ENCODE results near the gene CBFA2T3. TPM values are rescaled to one million over a fixed set of nuclear protein-coding genes. Genes with fewer than 3 reads are reported as not detected.
"Not testable (repeated sequence)": the region's sequence is repeated elsewhere in the genome, so short reads cannot be mapped to it uniquely, and the experiment has no call there.

The CBFA2T3 gene
- polyA plus RNA-seq, 3 donors: 5.3 to 32.2 (median 6.2) TPM

- H3K36me3 ChIP-seq (replicated peaks in 1 of 2; ENCODE audit: control insufficient read depth in 1 of 2, insufficient read depth in 2 of 2, low read length in 2 of 2): peaks cover 5 to 14% of the 10 kb centered on the region in 2 donors
- H3K4me3 ChIP-seq (replicated peaks in 1 of 3; ENCODE audit: low read depth in 2 of 3, low read length in 3 of 3): no peak overlapping the region
- Mint-ChIP-seq H3K36me3 (peaks cover 16 to 45% of the 10 kb centered on the region in 2 donors), H3K27ac (peak overlapping the region in 1 of 7 donors; percentile 55), H3K4me1 (peaks cover 33% of the 10 kb centered on the region), H3K4me3 (no peak overlapping the region), H3K27me3 (ENCODE audit: low read depth in 3 of 3) (peaks cover 1 to 10% (median 5%) of the 10 kb centered on the region in 3 donors), H3K9me3 (peaks cover 0 to 3% (median 0%) of the 10 kb centered on the region in 7 donors)
- peaks cover 99% of the 10 kb centered on the region for H4K20me1 ChIP-seq (ENCODE audit: insufficient read depth, low read length)
- TF ChIP-seq, protein P1, sequence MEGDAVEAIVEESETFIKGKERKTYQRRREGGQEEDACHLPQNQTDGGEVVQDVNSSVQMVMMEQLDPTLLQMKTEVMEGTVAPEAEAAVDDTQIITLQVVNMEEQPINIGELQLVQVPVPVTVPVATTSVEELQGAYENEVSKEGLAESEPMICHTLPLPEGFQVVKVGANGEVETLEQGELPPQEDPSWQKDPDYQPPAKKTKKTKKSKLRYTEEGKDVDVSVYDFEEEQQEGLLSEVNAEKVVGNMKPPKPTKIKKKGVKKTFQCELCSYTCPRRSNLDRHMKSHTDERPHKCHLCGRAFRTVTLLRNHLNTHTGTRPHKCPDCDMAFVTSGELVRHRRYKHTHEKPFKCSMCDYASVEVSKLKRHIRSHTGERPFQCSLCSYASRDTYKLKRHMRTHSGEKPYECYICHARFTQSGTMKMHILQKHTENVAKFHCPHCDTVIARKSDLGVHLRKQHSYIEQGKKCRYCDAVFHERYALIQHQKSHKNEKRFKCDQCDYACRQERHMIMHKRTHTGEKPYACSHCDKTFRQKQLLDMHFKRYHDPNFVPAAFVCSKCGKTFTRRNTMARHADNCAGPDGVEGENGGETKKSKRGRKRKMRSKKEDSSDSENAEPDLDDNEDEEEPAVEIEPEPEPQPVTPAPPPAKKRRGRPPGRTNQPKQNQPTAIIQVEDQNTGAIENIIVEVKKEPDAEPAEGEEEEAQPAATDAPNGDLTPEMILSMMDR (IDR thresholded peaks at IDR 0.05): no peak
- intact Hi-C loops (cut with micrococcal nuclease): no loop called here
- WGBS (ENCODE audit: insufficient coverage): 83% methylated on average over 7 of the region's 12 CpGs
- no peaks in the 10 kb centered on the region for H3K27me3 ChIP-seq (ENCODE audit: control insufficient read depth in 2 of 2, insufficient read depth in 2 of 2, low read length in 2 of 2)
- H3K9me3 ChIP-seq (replicated peaks in 1 of 2; ENCODE audit: control insufficient read depth in 1 of 2, insufficient read depth in 1 of 2, low read length in 2 of 2): no peaks in the 10 kb centered on the region
- peaks cover 22 to 32% of the 10 kb centered on the region in 2 donors for H3K4me1 ChIP-seq (ENCODE audit: control insufficient read depth in 1 of 2, insufficient read depth in 2 of 2, low read length in 2 of 2)
- DNase-seq: peak in 1 of 3 donors; percentile 20
- H3K79me2 ChIP-seq (ENCODE audit: insufficient read depth, low read length): peaks cover 61% of the 10 kb centered on the region
- H3K4me2 ChIP-seq (replicated peaks; ENCODE audit: extremely low read depth, low read length, poor library complexity, severe bottlenecking): no peak overlapping the region
- no peak overlapping the region for H3K27ac ChIP-seq (ENCODE audit: low read depth in 1 of 2, low read length in 2 of 2)
- no peak overlapping the region for H3K9ac ChIP-seq (ENCODE audit: insufficient read depth, low read length, poor library complexity, severe bottlenecking)
- H2AFZ ChIP-seq (ENCODE audit: insufficient read depth, low read depth, low read length, poor library complexity, severe bottlenecking): no peak overlapping the region
Observed at GRCh38 chr16:88919936-88920335, 57.1 kb downstream of the CBFA2T3 start.

GRCh38 chr16:88918896-88919295 lies 58.1 kb downstream of the CBFA2T3 start:
- H3K4me2 ChIP-seq (replicated peaks; ENCODE audit: extremely low read depth, low read length, poor library complexity, severe bottlenecking); H3K9me3 Mint-ChIP-seq; H3K9me3 ChIP-seq (replicated peaks in 1 of 2; ENCODE audit: control insufficient read depth in 1 of 2, insufficient read depth in 1 of 2, low read length in 2 of 2); intact Hi-C loops (cut with micrococcal nuclease); H3K27me3 ChIP-seq (ENCODE audit: control insufficient read depth in 2 of 2, insufficient read depth in 2 of 2, low read length in 2 of 2); H3K4me3 ChIP-seq (replicated peaks in 1 of 3; ENCODE audit: low read depth in 2 of 3, low read length in 3 of 3); H2AFZ ChIP-seq (ENCODE audit: insufficient read depth, low read depth, low read length, poor library complexity, severe bottlenecking); H3K27ac ChIP-seq (ENCODE audit: low read depth in 1 of 2, low read length in 2 of 2); H3K27me3 Mint-ChIP-seq (ENCODE audit: low read depth in 3 of 3); H3K9ac ChIP-seq (ENCODE audit: insufficient read depth, low read length, poor library complexity, severe bottlenecking); DNase-seq; H3K4me3 Mint-ChIP-seq; H3K27ac Mint-ChIP-seq: not testable (repeated sequence)
- Mint-ChIP-seq H3K4me1 (peaks cover 32% of the 10 kb centered on the region), H3K36me3 (peaks cover 18 to 45% of the 10 kb centered on the region in 2 donors)
- Histone ChIP-seq H3K36me3 (replicated peaks in 1 of 2; ENCODE audit: control insufficient read depth in 1 of 2, insufficient read depth in 2 of 2, low read length in 2 of 2) (peaks cover 5 to 22% of the 10 kb centered on the region in 2 donors), H3K4me1 (ENCODE audit: control insufficient read depth in 1 of 2, insufficient read depth in 2 of 2, low read length in 2 of 2) (peaks cover 22 to 32% of the 10 kb centered on the region in 2 donors), H3K79me2 (ENCODE audit: insufficient read depth, low read length) (peaks cover 62% of the 10 kb centered on the region), H4K20me1 (ENCODE audit: insufficient read depth, low read length) (peaks cover 99% of the 10 kb centered on the region)
- 98% methylated on average over 5 of the region's 8 CpGs for WGBS (ENCODE audit: insufficient coverage)

Measured in CD14-positive monocyte (primary cell).